Subcutaneous preadipocyte (primary cell): ENCODE measurements around the gene DENND2D. TPM values are rescaled to one million over a fixed set of nuclear protein-coding genes. Genes with fewer than 3 reads are reported as not detected.

Source experiments
- small RNA-seq: library from RNA; depleted of rRNA; stranded (forward); fragments of <200 nt; gene quantifications from one replicate; pipeline ENCODE3, GENCODE V24; 2012
- total RNA-seq: library from RNA; depleted of rRNA; stranded (reverse); fragments of >200 nt; gene quantifications from 2 replicates; pipeline ENCODE4 v1.2.3, GENCODE V29; 2012

Gene DENND2D
- total RNA-seq: 2.3 and 5.1 TPM in 2 replicates

GRCh38 chr1:111199881-111200801, at the start of gene DENND2D:
TSS of gene DENND2D (minus strand) at chr1:111200646. CDS start at chr1:111200459, 187 bp downstream.

GRCh38 chr1:111227434-111227833, 27.0 kb upstream of the DENND2D start, which contains the start of gene CHI3L2:
TSS of gene CHI3L2 (plus strand) at chr1:111227713. CDS start at chr1:111227730, 17 bp downstream.

GRCh38 chr1:111139956-111140679, 60.3 kb downstream of the DENND2D start, which contains the start of the genes CEPT1 and DRAM2:
TSS of gene CEPT1 (plus strand) at chr1:111140223. CDS start at chr1:111147715, 7,492 bp downstream.
TSS of gene DRAM2 (minus strand) at chr1:111140093. CDS start at chr1:111131554, 8,539 bp downstream.

Small RNA genes within 50 kb of the gene (small RNA-seq; reads per million reads assigned to genes)
- gene AL355816.1: not detected

Other genes with a start within 250 kb of the DENND2D start
- 8.1 and 10.2 TPM in 2 replicates for gene LRIF1, start 236.7 kb downstream of the DENND2D start, total RNA-seq
- gene DRAM2, start 60.6 kb downstream of the DENND2D start, total RNA-seq: 33.4 and 36.7 TPM in 2 replicates
- 32.5 and 33.4 TPM in 2 replicates for gene CEPT1, start 60.4 kb downstream of the DENND2D start, total RNA-seq
- gene CHI3L2, start 27.1 kb upstream of the DENND2D start, total RNA-seq: 6.2 TPM in 1 of 2 replicates, not detected in the other
- gene CHIA, start 90.2 kb upstream of the DENND2D start, total RNA-seq: not detected in 2 replicates
- gene OVGP1, start 227.1 kb upstream of the DENND2D start, total RNA-seq: 0.37 and 0.39 TPM in 2 replicates
- 47.0 and 57.1 TPM in 2 replicates for gene WDR77, start 248.6 kb upstream of the DENND2D start, total RNA-seq
- 325 and 354 TPM in 2 replicates for gene ATP5PB, start 248.8 kb upstream of the DENND2D start, total RNA-seq